Activated T-cell treated with anti-CD3 and anti-CD28 coated beads, Interleukin-2, amount 50 U/mL, for 4 hours (primary cell): Measurements from ENCODE around the gene MXRA8. TPM values are rescaled to one million over a fixed set of nuclear protein-coding genes. Genes with fewer than 3 reads are reported as not detected.

Source experiments
- ATAC-seq, 2 donors: fragments of 200-7000 bp; cut with Tn5 transposase; one replicate each; pipeline ENCODE4 v1.10.0; 2021
- DNase-seq: peaks from one replicate; pipeline ENCODE4 v3.0.0-alpha.2; 2020
- H3K27me3 Mint-ChIP-seq: one replicate; pipeline ENCODE4 v1.8.0; 2021; ENCODE audit warnings: low read depth, mixed read lengths
- H3K36me3 Mint-ChIP-seq: one replicate; pipeline ENCODE4 v1.8.0; 2022; ENCODE audit warnings: mixed read lengths; ENCODE audit not compliant: insufficient read depth
- H3K4me1 Mint-ChIP-seq: one replicate; pipeline ENCODE4 v1.8.0; 2021; ENCODE audit warnings: low read depth, mixed read lengths
- H3K4me3 Mint-ChIP-seq: one replicate; pipeline ENCODE4 v1.8.0; 2021; ENCODE audit warnings: mild to moderate bottlenecking, moderate library complexity, mixed read lengths
- H3K9me3 Mint-ChIP-seq: one replicate; pipeline ENCODE4 v1.8.0; 2021; ENCODE audit warnings: mixed read lengths
- total RNA-seq, 3 donors: library from RNA; stranded (reverse); gene quantifications; one replicate each; pipeline ENCODE4 v1.2.1, GENCODE V29; 2021

MXRA8 gene
- total RNA-seq, 3 donors from 2014 or later: 0.41 to 0.53 (median 0.47) TPM

- Mint-ChIP-seq H3K27me3 (no peaks in the 10 kb centered on the region), H3K9me3 (no peaks in the 10 kb centered on the region), H3K4me1 (no peaks in the 10 kb centered on the region), H3K36me3 (peaks cover 13% of the 10 kb centered on the region), H3K4me3 (no peak overlapping the region)
- ATAC-seq (no peak), DNase-seq (no peak)
Observed at GRCh38 chr1:1312450-1313314, 45.7 kb downstream of the MXRA8 start.

GRCh38 chr1:1311107-1312104 lies 46.9 kb downstream of the MXRA8 start:
- DNase-seq (no peak), ATAC-seq (no peak)
- Mint-ChIP-seq H3K27me3 (no peaks in the 10 kb centered on the region), H3K9me3 (no peaks in the 10 kb centered on the region), H3K4me3 (no peak overlapping the region), H3K4me1 (peaks cover 8% of the 10 kb centered on the region), H3K36me3 (peaks cover 8% of the 10 kb centered on the region)

- no peak for ATAC-seq
- no peaks in the 10 kb centered on the region for H3K9me3 Mint-ChIP-seq
- H3K4me3 Mint-ChIP-seq: peak overlapping the region; percentile 79
- DNase-seq: no peak
- peaks cover 16% of the 10 kb centered on the region for H3K4me1 Mint-ChIP-seq
- peaks cover 8% of the 10 kb centered on the region for H3K36me3 Mint-ChIP-seq
- H3K27me3 Mint-ChIP-seq: no peaks in the 10 kb centered on the region
Observed at GRCh38 chr1:1310476-1311053, 47.8 kb downstream of the MXRA8 start.

- Mint-ChIP-seq H3K4me3 (peak overlapping the region; percentile 79), H3K27me3 (no peaks in the 10 kb centered on the region), H3K4me1 (peaks cover 19% of the 10 kb centered on the region), H3K36me3 (peaks cover 8% of the 10 kb centered on the region), H3K9me3 (no peaks in the 10 kb centered on the region)
- DNase-seq (no peak), ATAC-seq (no peak)
Observed at GRCh38 chr1:1310109-1310385, 48.3 kb downstream of the MXRA8 start.

- Mint-ChIP-seq H3K36me3 (peaks cover 5% of the 10 kb centered on the region), H3K9me3 (no peaks in the 10 kb centered on the region), H3K4me1 (peaks cover 21% of the 10 kb centered on the region), H3K27me3 (no peaks in the 10 kb centered on the region), H3K4me3 (peak overlapping the region; percentile 79)
- DNase-seq (no peak), ATAC-seq (no peak)
Observed at GRCh38 chr1:1309251-1310108, 48.9 kb downstream of the MXRA8 start.

- peak overlapping the region; percentile 83 for H3K4me3 Mint-ChIP-seq
- no peak for DNase-seq
- peaks cover 22% of the 10 kb centered on the region for H3K4me1 Mint-ChIP-seq
- no peak for ATAC-seq
- H3K27me3 Mint-ChIP-seq: no peaks in the 10 kb centered on the region
- H3K9me3 Mint-ChIP-seq: no peaks in the 10 kb centered on the region
- H3K36me3 Mint-ChIP-seq: peaks cover 5% of the 10 kb centered on the region
Observed at GRCh38 chr1:1308756-1309250, 49.6 kb downstream of the MXRA8 start.

- no peaks in the 10 kb centered on the region for H3K27me3 Mint-ChIP-seq
- H3K4me3 Mint-ChIP-seq: peak within 1 kb of the TSS; percentile 83
- H3K36me3 Mint-ChIP-seq: no peaks in the 10 kb centered on the region
- ATAC-seq (peak; percentile 76 to 78), DNase-seq (peak; percentile 85)
- H3K9me3 Mint-ChIP-seq: no peaks in the 10 kb centered on the region
- peaks cover 22% of the 10 kb centered on the region for H3K4me1 Mint-ChIP-seq
Observed at GRCh38 chr1:1307923-1308755, 50.2 kb downstream of the MXRA8 start, which contains the start of the genes ACAP3 and PUSL1. Gene ACAP3 (minus strand): TSS chr1:1307930. CDS start chr1:1307815, 115 bp downstream. Gene PUSL1 (plus strand): TSS chr1:1308597. CDS start chr1:1308644, 47 bp downstream.

GRCh38 chr1:1307261-1307922 lies 51.0 kb downstream of the MXRA8 start:
- Mint-ChIP-seq H3K36me3 (no peaks in the 10 kb centered on the region), H3K4me3 (peak overlapping the region; percentile 82), H3K9me3 (no peaks in the 10 kb centered on the region), H3K4me1 (peaks cover 22% of the 10 kb centered on the region), H3K27me3 (no peaks in the 10 kb centered on the region)
- peak in 1 of 2 donors; percentile 0 for ATAC-seq
- DNase-seq: no peak

GRCh38 chr1:1306661-1307260 lies 51.6 kb downstream of the MXRA8 start:
- ATAC-seq: no peak
- no peak for DNase-seq
- no peaks in the 10 kb centered on the region for H3K9me3 Mint-ChIP-seq
- peak overlapping the region; percentile 82 for H3K4me3 Mint-ChIP-seq
- H3K27me3 Mint-ChIP-seq: no peaks in the 10 kb centered on the region
- H3K4me1 Mint-ChIP-seq: peaks cover 22% of the 10 kb centered on the region
- no peaks in the 10 kb centered on the region for H3K36me3 Mint-ChIP-seq

- DNase-seq (no peak), ATAC-seq (no peak)
- Mint-ChIP-seq H3K27me3 (no peaks in the 10 kb centered on the region), H3K4me3 (peak overlapping the region; percentile 82), H3K9me3 (no peaks in the 10 kb centered on the region), H3K36me3 (no peaks in the 10 kb centered on the region), H3K4me1 (peaks cover 22% of the 10 kb centered on the region)
Observed at GRCh38 chr1:1306070-1306660, 52.2 kb downstream of the MXRA8 start.

GRCh38 chr1:1305300-1306069 lies 52.9 kb downstream of the MXRA8 start:
- Mint-ChIP-seq H3K4me3 (peak overlapping the region; percentile 82), H3K27me3 (no peaks in the 10 kb centered on the region), H3K9me3 (no peaks in the 10 kb centered on the region), H3K36me3 (no peaks in the 10 kb centered on the region), H3K4me1 (peaks cover 22% of the 10 kb centered on the region)
- peak; percentile 16 to 23 for ATAC-seq
- peak; percentile 71 for DNase-seq
